ENCODE data around the gene RNF114.
"Not testable (repeated sequence)": the region's sequence is repeated elsewhere in the genome, so short reads cannot be mapped to it uniquely, and the experiment has no call there.

The RNF114 gene

GRCh38 chr20:49951151-49951550, 15.0 kb downstream of the RNF114 start (continued):
- TF ChIP-seq ZNF513 (tag by site-specific recombination; IDR thresholded peaks at IDR 0.05): no peak
- TF ChIP-seq ZNF558 (tag by site-specific recombination; IDR thresholded peaks at IDR 0.05): no peak
- TF ChIP-seq ZNF221 (tag by site-specific recombination; IDR thresholded peaks at IDR 0.05; ENCODE audit: borderline replicate concordance): no peak
- TF ChIP-seq ZNF501 (tag by site-specific recombination; IDR thresholded peaks at IDR 0.05): no peak
- TF ChIP-seq ZNF623 (tag by site-specific recombination; IDR thresholded peaks at IDR 0.05): no peak

GRCh38 chr20:49955167-49955566, 19.0 kb downstream of the RNF114 start:
- Histone ChIP-seq H3K4me3 (ENCODE audit: low read depth, low read length) (no peak overlapping the region), H3K27ac (ENCODE audit: extremely low read depth, low read depth, low read length) (no peak overlapping the region), H3K9me3 (ENCODE audit: control insufficient read depth, insufficient read depth, low read depth, low read length) (no peaks in the 10 kb centered on the region), H3K36me3 (ENCODE audit: control insufficient read depth in 2 of 2, insufficient read depth in 1 of 2, low read length in 2 of 2) (peaks cover 20 to 70% of the 10 kb centered on the region in 2 experiments; a peak in 2 of 3 replicates), H3K4me1 (ENCODE audit: control insufficient read depth, insufficient read depth, low read length) (no peaks in the 10 kb centered on the region)
- ChIA-PET POLR2A (no interaction called here), CTCF (interaction anchor here (0.7 kb wide), 1 partner anchor 10 kb away, joined by 3 read pairs; no protein-coding TSS in a partner anchor)
- TF ChIP-seq ZNF501 (tag by site-specific recombination; IDR thresholded peaks at IDR 0.05) (no peak), ZNF274 (IDR thresholded peaks at IDR 0.05; ENCODE audit: low read length) (no peak), ZNF274 (tag by site-specific recombination; IDR thresholded peaks at IDR 0.05; ENCODE audit: borderline replicate concordance) (no peak), ZNF549 (tag by site-specific recombination; IDR thresholded peaks at IDR 0.05) (no peak), YY2 (tag by site-specific recombination; IDR thresholded peaks at IDR 0.05) (no peak), REST (tag by site-specific recombination; IDR thresholded peaks at IDR 0.05) (no peak), ZNF558 (tag by site-specific recombination; IDR thresholded peaks at IDR 0.05) (no peak), ZNF791 (tag by site-specific recombination; IDR thresholded peaks at IDR 0.05) (no peak), PRDM1 (tag by site-specific recombination; IDR thresholded peaks at IDR 0.05) (no peak), ZNF530 (tag by site-specific recombination; IDR thresholded peaks at IDR 0.05; ENCODE audit: low read depth) (no peak), ZNF701 (tag by site-specific recombination; IDR thresholded peaks at IDR 0.05) (no peak), ZNF658 (tag by site-specific recombination; IDR thresholded peaks at IDR 0.05) (no peak), ZNF660 (tag by site-specific recombination; IDR thresholded peaks at IDR 0.05) (no peak), ZNF560 (tag by site-specific recombination; IDR thresholded peaks at IDR 0.05; ENCODE audit: borderline replicate concordance) (no peak), ZNF169 (tag by site-specific recombination; IDR thresholded peaks at IDR 0.05) (no peak), KLF9 (tag by site-specific recombination; IDR thresholded peaks at IDR 0.05; ENCODE audit: low read depth) (no peak), ZNF639 (tag by site-specific recombination; IDR thresholded peaks at IDR 0.05) (no peak)

GRCh38 chr20:49955830-49956396, 19.7 kb downstream of the RNF114 start:
- H3K9me3 ChIP-seq (ENCODE audit: control insufficient read depth, insufficient read depth, low read depth, low read length); H3K4me3 ChIP-seq (ENCODE audit: low read depth, low read length); CTCF ChIA-PET; H3K27ac ChIP-seq (ENCODE audit: extremely low read depth, low read depth, low read length); H3K4me1 ChIP-seq (ENCODE audit: control insufficient read depth, insufficient read depth, low read length); POLR2A ChIA-PET: not testable (repeated sequence)
- H3K36me3 ChIP-seq (ENCODE audit: control insufficient read depth in 2 of 2, insufficient read depth in 1 of 2, low read length in 2 of 2): peaks cover 15 to 63% of the 10 kb centered on the region in 2 experiments; a peak in 2 of 3 replicates
